ENCODE measurements around the gene EIF4A2.

EIF4A2 gene

GRCh38 chr3:186783731-186784515 is 546 bp downstream of the EIF4A2 start:
- Histone ChIP-seq H4K20me1 (ENCODE audit: insufficient read depth, low read length) (peaks cover 50% of the 10 kb centered on the region), H3K79me2 (ENCODE audit: low read length) (peaks cover 65% of the 10 kb centered on the region), H3F3A (ENCODE audit: insufficient read depth, low read length) (peaks cover 68% of the 10 kb centered on the region), H3K4me1 (ENCODE audit: low read length) (peaks cover 23% of the 10 kb centered on the region), H3K4me2 (ENCODE audit: low read depth, low read length) (peak overlapping the region; percentile 84), H3K4me3 (ENCODE audit: low read length) (peak overlapping the region; percentile 98), H2AFZ (ENCODE audit: low read length) (no peak overlapping the region), H3K27me3 (replicated peaks; ENCODE audit: insufficient read depth, low read length) (no peaks in the 10 kb centered on the region), H3K9me2 (replicated peaks; ENCODE audit: insufficient read depth, low read length) (no peaks in the 10 kb centered on the region), H3K27ac (ENCODE audit: low read length) (peak overlapping the region; percentile 89), H3K9me3 (replicated peaks; ENCODE audit: insufficient read depth, low read length) (no peaks in the 10 kb centered on the region), H3K36me3 (replicated peaks; ENCODE audit: insufficient read depth, low read length) (peaks cover 54% of the 10 kb centered on the region), H3K9ac (ENCODE audit: low read length) (peak overlapping the region; percentile 96)
- TF ChIP-seq, protein P1, sequence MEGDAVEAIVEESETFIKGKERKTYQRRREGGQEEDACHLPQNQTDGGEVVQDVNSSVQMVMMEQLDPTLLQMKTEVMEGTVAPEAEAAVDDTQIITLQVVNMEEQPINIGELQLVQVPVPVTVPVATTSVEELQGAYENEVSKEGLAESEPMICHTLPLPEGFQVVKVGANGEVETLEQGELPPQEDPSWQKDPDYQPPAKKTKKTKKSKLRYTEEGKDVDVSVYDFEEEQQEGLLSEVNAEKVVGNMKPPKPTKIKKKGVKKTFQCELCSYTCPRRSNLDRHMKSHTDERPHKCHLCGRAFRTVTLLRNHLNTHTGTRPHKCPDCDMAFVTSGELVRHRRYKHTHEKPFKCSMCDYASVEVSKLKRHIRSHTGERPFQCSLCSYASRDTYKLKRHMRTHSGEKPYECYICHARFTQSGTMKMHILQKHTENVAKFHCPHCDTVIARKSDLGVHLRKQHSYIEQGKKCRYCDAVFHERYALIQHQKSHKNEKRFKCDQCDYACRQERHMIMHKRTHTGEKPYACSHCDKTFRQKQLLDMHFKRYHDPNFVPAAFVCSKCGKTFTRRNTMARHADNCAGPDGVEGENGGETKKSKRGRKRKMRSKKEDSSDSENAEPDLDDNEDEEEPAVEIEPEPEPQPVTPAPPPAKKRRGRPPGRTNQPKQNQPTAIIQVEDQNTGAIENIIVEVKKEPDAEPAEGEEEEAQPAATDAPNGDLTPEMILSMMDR (IDR thresholded peaks at IDR 0.05; ENCODE audit: low read length), result no peak
- TF ChIP-seq EZH2phosphoT487 (IDR thresholded peaks at IDR 0.05; ENCODE audit: low read length) (no peak), EZH2 (optimal IDR thresholded peaks at IDR 0.05; ENCODE audit: low read depth, low read length) (no peak)
- DNase-seq, result peak; percentile 83

DNA sequence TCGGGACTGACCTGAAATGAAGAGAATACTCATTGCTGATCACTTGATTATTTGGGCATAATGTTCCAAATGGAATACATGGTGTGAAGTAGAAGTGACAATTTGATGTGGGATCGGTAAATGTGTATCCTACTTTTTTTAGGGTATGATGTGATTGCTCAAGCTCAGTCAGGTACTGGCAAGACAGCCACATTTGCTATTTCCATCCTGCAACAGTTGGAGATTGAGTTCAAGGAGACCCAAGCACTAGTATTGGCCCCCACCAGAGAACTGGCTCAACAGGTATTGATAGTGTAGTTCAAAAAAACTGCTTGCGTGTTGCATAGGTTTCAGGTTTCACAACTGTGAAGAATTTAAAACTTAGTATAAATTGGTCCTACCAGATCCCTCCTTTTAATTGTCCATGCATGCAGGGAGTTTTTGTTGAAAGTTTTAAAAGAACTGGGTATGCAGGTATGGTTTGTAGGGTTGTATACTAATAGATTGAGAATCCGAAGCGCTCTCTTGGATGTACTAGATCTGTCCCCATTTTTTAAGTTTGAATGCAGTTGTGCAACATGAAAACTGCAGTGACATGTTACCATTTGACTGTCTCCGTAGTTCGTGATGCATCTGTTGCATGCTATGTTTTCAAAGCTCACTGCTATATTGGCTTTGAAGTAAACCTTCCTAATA is 1.6 kb downstream of the EIF4A2 start:
- DNase-seq, result peak; percentile 52
- peaks cover 57% of the 10 kb centered on the region for H3K36me3 ChIP-seq (replicated peaks; ENCODE audit: insufficient read depth, low read length)
- peaks cover 58% of the 10 kb centered on the region for H4K20me1 ChIP-seq (ENCODE audit: insufficient read depth, low read length)
- peaks cover 68% of the 10 kb centered on the region for H3K79me2 ChIP-seq (ENCODE audit: low read length)
- H3F3A ChIP-seq (ENCODE audit: insufficient read depth, low read length), result peaks cover 77% of the 10 kb centered on the region
- no peaks in the 10 kb centered on the region for H3K27me3 ChIP-seq (replicated peaks; ENCODE audit: insufficient read depth, low read length)
- H3K9me2 ChIP-seq (replicated peaks; ENCODE audit: insufficient read depth, low read length), result no peaks in the 10 kb centered on the region
- H3K4me1 ChIP-seq (ENCODE audit: low read length), result peaks cover 23% of the 10 kb centered on the region
- peak overlapping the region; percentile 89 for H3K27ac ChIP-seq (ENCODE audit: low read length)
- peak overlapping the region; percentile 84 for H3K4me2 ChIP-seq (ENCODE audit: low read depth, low read length)
- peak overlapping the region; percentile 98 for H3K4me3 ChIP-seq (ENCODE audit: low read length)
- H3K9me3 ChIP-seq (replicated peaks; ENCODE audit: insufficient read depth, low read length), result no peaks in the 10 kb centered on the region
- TF ChIP-seq EZH2 (optimal IDR thresholded peaks at IDR 0.05; ENCODE audit: low read depth, low read length) (no peak), EZH2phosphoT487 (IDR thresholded peaks at IDR 0.05; ENCODE audit: low read length) (no peak)
- TF ChIP-seq, protein P1 (IDR thresholded peaks at IDR 0.05; ENCODE audit: low read length), result no peak
- H3K9ac ChIP-seq (ENCODE audit: low read length), result peak overlapping the region; percentile 96
- H2AFZ ChIP-seq (ENCODE audit: low read length), result no peak overlapping the region

DNA sequence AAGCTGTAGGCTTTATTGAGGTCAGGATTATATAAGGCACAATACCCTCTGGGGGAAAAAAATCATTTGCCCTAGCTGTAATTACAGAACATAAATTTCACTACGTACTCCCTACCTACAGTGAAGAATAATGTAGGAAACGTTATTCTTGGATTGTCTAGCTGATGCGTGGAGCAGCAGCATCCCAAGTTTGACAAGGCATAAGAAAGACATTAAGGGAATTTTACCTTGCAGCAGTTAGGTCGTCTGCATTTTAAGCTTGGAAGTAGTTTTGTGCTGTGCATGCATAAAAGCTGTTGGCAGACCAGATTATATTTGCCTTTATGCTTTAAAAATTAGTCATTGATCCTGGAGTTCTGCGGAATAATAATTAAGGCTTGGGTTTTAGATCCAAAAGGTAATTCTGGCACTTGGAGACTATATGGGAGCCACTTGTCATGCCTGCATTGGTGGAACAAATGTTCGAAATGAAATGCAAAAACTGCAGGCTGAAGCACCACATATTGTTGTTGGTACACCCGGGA is 2.2 kb downstream of the EIF4A2 start:
- Histone ChIP-seq H3K4me3 (ENCODE audit: low read length) (peak overlapping the region; percentile 98), H3K36me3 (replicated peaks; ENCODE audit: insufficient read depth, low read length) (peaks cover 57% of the 10 kb centered on the region), H3K79me2 (ENCODE audit: low read length) (peaks cover 68% of the 10 kb centered on the region), H3K9me3 (replicated peaks; ENCODE audit: insufficient read depth, low read length) (no peaks in the 10 kb centered on the region), H3F3A (ENCODE audit: insufficient read depth, low read length) (peaks cover 83% of the 10 kb centered on the region), H3K9me2 (replicated peaks; ENCODE audit: insufficient read depth, low read length) (no peaks in the 10 kb centered on the region), H3K27me3 (replicated peaks; ENCODE audit: insufficient read depth, low read length) (no peaks in the 10 kb centered on the region), H2AFZ (ENCODE audit: low read length) (no peak overlapping the region), H3K9ac (ENCODE audit: low read length) (peak overlapping the region; percentile 96), H3K4me1 (ENCODE audit: low read length) (peaks cover 23% of the 10 kb centered on the region), H4K20me1 (ENCODE audit: insufficient read depth, low read length) (peaks cover 64% of the 10 kb centered on the region), H3K4me2 (ENCODE audit: low read depth, low read length) (peak overlapping the region; percentile 84), H3K27ac (ENCODE audit: low read length) (peak overlapping the region; percentile 89; the same call in 1 of the 2 replicates)
- DNase-seq, result no peak
- no peak for TF ChIP-seq EZH2 (optimal IDR thresholded peaks at IDR 0.05; ENCODE audit: low read depth, low read length)
- no peak for TF ChIP-seq EZH2phosphoT487 (IDR thresholded peaks at IDR 0.05; ENCODE audit: low read length)
- TF ChIP-seq, protein P1 (IDR thresholded peaks at IDR 0.05; ENCODE audit: low read length), result no peak
